HG02973 (cell line): Measurements from ENCODE around the gene CTSG.
"Not testable (repeated sequence)": the region's sequence is repeated elsewhere in the genome, so short reads cannot be mapped to it uniquely, and the experiment has no call there.

Experiments used
- ATAC-seq: cut with Tn5 transposase; IDR thresholded peaks from one replicate; pipeline ENCODE4 v1.9.1; 2021; ENCODE audit warnings: moderate library complexity; ENCODE audit not compliant: unreplicated experiment

The CTSG gene

GRCh38 chr14:24549064-24549463 is 27.0 kb downstream of the CTSG start:
- not testable (repeated sequence) for ATAC-seq

GRCh38 chr14:24542346-24542936 is 33.6 kb downstream of the CTSG start:
- ATAC-seq = no peak

GRCh38 chr14:24535737-24536136 is 40.3 kb downstream of the CTSG start:
- no peak for ATAC-seq

- no peak for ATAC-seq
Measured at GRCh38 chr14:24534286-24534685, 41.8 kb downstream of the CTSG start.

GRCh38 chr14:24525877-24526620 is 50.0 kb downstream of the CTSG start:
- not testable (repeated sequence) for ATAC-seq
